Neural cell (in vitro differentiated cells): ENCODE results near the gene ARIH1.

Experiments used
- CTCF ChIP-seq: fragments of 450-650 bp; IDR thresholded peaks from 2 replicates; pipeline ENCODE4 v1.5.1; 2014; ENCODE audit warnings: antibody characterized with exemption, mild to moderate bottlenecking, moderate library complexity; ENCODE audit not compliant: poor library complexity, severe bottlenecking
- EP300 ChIP-seq: fragments of 450-650 bp; conservative IDR thresholded peaks from 2 replicates; pipeline ENCODE4 v1.6.1; 2014; ENCODE audit warnings: antibody characterized with exemption, mild to moderate bottlenecking, moderate library complexity; ENCODE audit not compliant: poor library complexity, severe bottlenecking
- EZH2 ChIP-seq: fragments of 200-600, 300-800 bp; shearing (Covaris generic), sonication (generic); IDR thresholded peaks from 2 replicates; pipeline ENCODE4 v1.6.1; 2014; ENCODE audit warnings: antibody characterized with exemption, low read length, borderline replicate concordance, mild to moderate bottlenecking; ENCODE audit not compliant: insufficient read depth, poor library complexity, severe bottlenecking
- POLR2AphosphoS5 ChIP-seq: IDR thresholded peaks from 2 replicates; pipeline ENCODE4 v1.6.1; 2012
- RAD21 ChIP-seq: fragments of 450-650 bp; conservative IDR thresholded peaks from 2 replicates; pipeline ENCODE4 v1.6.1; 2014; ENCODE audit warnings: antibody characterized with exemption, mild to moderate bottlenecking, moderate library complexity
- REST ChIP-seq: IDR thresholded peaks from 2 replicates; pipeline ENCODE4 v1.6.1; 2012; ENCODE audit warnings: borderline replicate concordance
- TAF1 ChIP-seq: IDR thresholded peaks from 2 replicates; pipeline ENCODE4 v1.6.1; 2012; ENCODE audit warnings: low read depth

DNA sequence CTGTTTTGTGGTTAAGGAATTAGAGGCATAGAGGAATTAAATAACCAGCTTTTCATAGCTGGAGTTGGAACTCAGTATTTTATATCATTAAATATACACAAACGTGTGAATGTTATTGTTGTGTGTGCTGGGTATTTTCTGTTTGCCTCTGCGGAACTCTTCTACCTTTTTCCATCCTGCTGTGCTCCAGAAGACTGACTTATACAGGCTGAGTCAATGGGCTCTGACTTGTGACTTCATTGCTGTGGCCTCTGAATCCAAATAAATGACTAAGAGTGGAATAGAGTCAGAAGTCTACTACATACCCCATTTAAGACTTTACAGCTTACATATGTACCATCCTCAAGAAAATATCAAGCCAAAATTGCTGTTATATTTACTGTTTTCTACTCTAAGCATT is 17.6 kb downstream of the ARIH1 start:
- no peak for TF ChIP-seq EP300
- TF ChIP-seq CTCF = no peak
- TF ChIP-seq REST = no peak
- no peak for TF ChIP-seq EZH2
- TF ChIP-seq TAF1 = no peak
- no peak for TF ChIP-seq POLR2AphosphoS5
- TF ChIP-seq RAD21 = no peak
